GM19035 (cell line): Measurements from ENCODE around the gene EDC4.
A peak's percentile ranks its signal among the peaks of the same experiment; 100 is the strongest.

ENCODE experiments used
- ATAC-seq: cut with Tn5 transposase; IDR thresholded peaks from one replicate; pipeline ENCODE4 v1.9.1; 2021; ENCODE audit not compliant: unreplicated experiment

Gene EDC4

GRCh38 chr16:67873435-67874370 is 851 bp downstream of the EDC4 start:
- ATAC-seq, result peak; percentile 24

- no peak for ATAC-seq
These were observed 1.5 kb downstream of the EDC4 start for GRCh38 chr16:67874372-67874771.

- ATAC-seq, result no peak
These were observed 4.2 kb downstream of the EDC4 start for GRCh38 chr16:67877064-67877463.

- no peak for ATAC-seq
These were observed 5.4 kb downstream of the EDC4 start for GRCh38 chr16:67878232-67878631.

GRCh38 chr16:67878846-67879245 is 6.0 kb downstream of the EDC4 start:
- no peak for ATAC-seq

- ATAC-seq, result no peak
These were observed 6.6 kb downstream of the EDC4 start for GRCh38 chr16:67879462-67879861.

- ATAC-seq, result no peak
These were observed 7.1 kb downstream of the EDC4 start for GRCh38 chr16:67879936-67880335.

- ATAC-seq, result no peak
These were observed 7.7 kb downstream of the EDC4 start for GRCh38 chr16:67880584-67880983.

GRCh38 chr16:67881621-67882161 is 8.8 kb downstream of the EDC4 start:
- no peak for ATAC-seq

GRCh38 chr16:67882374-67883145 is 9.7 kb downstream of the EDC4 start:
- no peak for ATAC-seq

GRCh38 chr16:67883146-67883871 is 10.5 kb downstream of the EDC4 start:
- ATAC-seq, result no peak

GRCh38 chr16:67883872-67884261 is 11.0 kb downstream of the EDC4 start:
- no peak for ATAC-seq

- ATAC-seq, result no peak
These were observed 11.8 kb downstream of the EDC4 start, which contains the start of gene NRN1L for GRCh38 chr16:67884684-67885083. Gene NRN1L (plus strand): TSS chr16:67884885. CDS start chr16:67884904, 19 bp downstream.

- no peak for ATAC-seq
These were observed 12.7 kb downstream of the EDC4 start for GRCh38 chr16:67885545-67885944.

GRCh38 chr16:67885976-67886375 is 13.1 kb downstream of the EDC4 start:
- ATAC-seq, result no peak

- no peak for ATAC-seq
These were observed 13.5 kb downstream of the EDC4 start for GRCh38 chr16:67886387-67886786.

GRCh38 chr16:67888331-67888730 is 15.5 kb downstream of the EDC4 start:
- ATAC-seq, result no peak

- no peak for ATAC-seq
These were observed 19.5 kb downstream of the EDC4 start for GRCh38 chr16:67892375-67892774.

GRCh38 chr16:67892899-67893742 is 20.3 kb downstream of the EDC4 start, which contains the start of gene PSKH1:
Gene PSKH1 (plus strand): TSS chr16:67893254. CDS start chr16:67908750, 15,496 bp downstream.
- peak; percentile 93 for ATAC-seq
